Lower leg skin (tissue), 3 donors: ENCODE measurements around the gene ZNF324B.

Experiments used
- POLR2A ChIP-seq, 2 donors: fragments of 450-650 bp; IDR thresholded peaks; one replicate each; pipeline ENCODE4 v1.6.1; 2016 to 2017; ENCODE audit warnings: antibody characterized with exemption in 2 of 2, mild to moderate bottlenecking in 1 of 2, moderate library complexity in 1 of 2
- TF ChIP-seq, protein P1 (sequence below), 3 donors: fragments of 450-650 bp; IDR thresholded peaks; one replicate each; pipeline ENCODE4 v1.5.1; 2016; ENCODE audit warnings: antibody characterized with exemption in 3 of 3, mild to moderate bottlenecking in 3 of 3, moderate library complexity in 2 of 3

DNA sequence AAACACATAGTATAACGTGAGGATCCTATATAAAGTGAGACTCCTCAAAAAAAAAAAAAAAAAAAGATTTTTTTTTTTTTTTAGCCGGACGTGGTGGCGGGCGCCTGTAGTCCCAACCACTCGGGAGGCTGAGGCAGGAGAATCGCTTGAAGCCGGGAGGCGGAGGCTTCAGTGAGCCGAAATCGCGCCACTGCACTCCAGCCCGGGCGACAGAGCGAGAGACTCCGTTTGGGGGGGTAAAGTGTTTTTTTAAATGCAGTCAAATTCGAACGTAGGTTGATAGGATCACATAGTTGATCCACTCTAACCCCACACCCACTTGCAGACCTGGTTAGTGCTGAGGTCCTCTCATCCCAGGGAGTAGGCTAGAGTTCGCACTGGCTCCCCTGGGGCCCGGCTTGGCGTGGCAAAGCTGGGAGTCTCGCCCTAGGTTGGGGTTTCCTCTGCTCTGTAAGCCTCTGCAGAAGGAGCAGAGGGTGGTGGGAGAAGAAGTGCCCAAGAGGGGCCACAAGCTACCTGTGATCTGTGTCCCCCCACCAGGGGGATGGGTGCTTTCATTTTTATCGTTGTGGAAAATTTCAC is 49.5 kb upstream of the ZNF324B start:
- TF ChIP-seq, protein P1, sequence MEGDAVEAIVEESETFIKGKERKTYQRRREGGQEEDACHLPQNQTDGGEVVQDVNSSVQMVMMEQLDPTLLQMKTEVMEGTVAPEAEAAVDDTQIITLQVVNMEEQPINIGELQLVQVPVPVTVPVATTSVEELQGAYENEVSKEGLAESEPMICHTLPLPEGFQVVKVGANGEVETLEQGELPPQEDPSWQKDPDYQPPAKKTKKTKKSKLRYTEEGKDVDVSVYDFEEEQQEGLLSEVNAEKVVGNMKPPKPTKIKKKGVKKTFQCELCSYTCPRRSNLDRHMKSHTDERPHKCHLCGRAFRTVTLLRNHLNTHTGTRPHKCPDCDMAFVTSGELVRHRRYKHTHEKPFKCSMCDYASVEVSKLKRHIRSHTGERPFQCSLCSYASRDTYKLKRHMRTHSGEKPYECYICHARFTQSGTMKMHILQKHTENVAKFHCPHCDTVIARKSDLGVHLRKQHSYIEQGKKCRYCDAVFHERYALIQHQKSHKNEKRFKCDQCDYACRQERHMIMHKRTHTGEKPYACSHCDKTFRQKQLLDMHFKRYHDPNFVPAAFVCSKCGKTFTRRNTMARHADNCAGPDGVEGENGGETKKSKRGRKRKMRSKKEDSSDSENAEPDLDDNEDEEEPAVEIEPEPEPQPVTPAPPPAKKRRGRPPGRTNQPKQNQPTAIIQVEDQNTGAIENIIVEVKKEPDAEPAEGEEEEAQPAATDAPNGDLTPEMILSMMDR (IDR thresholded peaks at IDR 0.05) = no peak
- no peak for TF ChIP-seq POLR2A (IDR thresholded peaks at IDR 0.05)
